K562 (cell line): Measurements from ENCODE around the gene ANKRD13B. TPM values are rescaled to one million over a fixed set of nuclear protein-coding genes. Genes with fewer than 3 reads are reported as not detected.

Experiments used
- BCLAF1 ChIP-seq, 2 experiments: fragments of 450-650 bp in 1 of 2; IDR thresholded peaks; 2 replicates each; pipeline ENCODE4 v1.6.1; 2011 to 2017; ENCODE audit warnings: low read depth in 2 of 2, antibody characterized with exemption in 1 of 2, borderline replicate concordance in 1 of 2, low read length in 1 of 2, mild to moderate bottlenecking in 1 of 2, mixed read lengths in 1 of 2; ENCODE audit not compliant: control insufficient read depth in 1 of 2
- FIP1L1 ChIP-seq: fragments of 200-400 bp; formaldehyde crosslinking; IDR thresholded peaks from 2 replicates; pipeline ENCODE4 v1.6.1; 2018; ENCODE audit warnings: mild to moderate bottlenecking, low read depth, low read length; ENCODE audit not compliant: poor library complexity, severe bottlenecking
- SRSF3 ChIP-seq: fragments of 200-400 bp; formaldehyde crosslinking; IDR thresholded peaks from 2 replicates; pipeline ENCODE4 v1.6.1; 2016; ENCODE audit warnings: mild to moderate bottlenecking, low read length, moderate library complexity; ENCODE audit not compliant: insufficient read depth
- VEZF1 ChIP-seq: fragments of 200-800 bp; sonication (Bioruptor generic); IDR thresholded peaks from 2 replicates; pipeline ENCODE4 v1.6.1; 2017; ENCODE audit warnings: missing genetic modification characterization, missing compliant biosample characterization
- ZNF133 ChIP-seq: fragments of 250-450 bp; sonication (Bioruptor Pico); IDR thresholded peaks from 2 replicates; pipeline ENCODE4 v1.4.0; 2020; ENCODE audit warnings: mild to moderate bottlenecking
- ZNF217 ChIP-seq: sonication (generic); formaldehyde crosslinking; IDR thresholded peaks from 2 replicates; pipeline ENCODE4 v1.8.0; 2022; ENCODE audit warnings: mild to moderate bottlenecking, missing genetic modification reagents
- ZNF407 ChIP-seq: fragments of 450-650 bp; IDR thresholded peaks from 2 replicates; pipeline ENCODE4 v1.6.1; 2016; ENCODE audit warnings: low read depth
- ZNF586 ChIP-seq: fragments of 450-650 bp; formaldehyde crosslinking; conservative IDR thresholded peaks from 2 replicates; pipeline ENCODE4 v1.4.0; 2020; ENCODE audit warnings: mild to moderate bottlenecking, moderate library complexity
- ZNF695 ChIP-seq: fragments of 450-650 bp; formaldehyde crosslinking; IDR thresholded peaks from 2 replicates; pipeline ENCODE4 v1.4.0; 2020; ENCODE audit warnings: mild to moderate bottlenecking, moderate library complexity
- polyA plus RNA-seq, 8 experiments: library from polyadenylated mRNA; depleted of rRNA in 4 of 8; stranded (reverse) in 5 of 8; unstranded in 3 of 8; fragments of >200 nt; fragmentation: Nextera tagmentation in 2 of 8; fragmentation: Illumina TruSeq in 1 of 8; extraction: Ambion mirVana in 2 of 8; extraction: Trizol in 1 of 8; gene quantifications; 2 replicates each; pipeline versions ENCODE4 v1.2.1 to v1.2.3, GENCODE V29; 2011 to 2014; ENCODE audit warnings: inconsistent platforms in 1 of 8, missing spikeins in 1 of 8
- total RNA-seq, 7 experiments: library from RNA; depleted of rRNA in 6 of 7; stranded (reverse); fragments of >200 nt in 6 of 7; fragmentation: Illumina TruSeq in 2 of 7; extraction: Trizol in 2 of 7; gene quantifications; 2 replicates each; pipeline versions ENCODE4 v1.2.1 to v1.2.3, GENCODE V29; 2011 to 2021; ENCODE audit warnings: low replicate concordance in 1 of 7

The ANKRD13B gene
- total and polyA plus RNA-seq, 9 of the 15 experiments (the other 6 are each of a cell fraction or from before 2014, with no cell fraction given) = 0.15 to 28.1 (median 4.6) TPM

GRCh38 chr17:29615492-29616299, 22.8 kb downstream of the ANKRD13B start (continued):
- TF ChIP-seq ZNF407 = no peak
- TF ChIP-seq VEZF1 (CRISPR knock-in tag) = peak; percentile 49
- TF ChIP-seq FIP1L1 = peak; percentile 29
- TF ChIP-seq BCLAF1 (IDR thresholded peaks at IDR 0.05; ENCODE audit: borderline replicate concordance in 1 of 2, control insufficient read depth in 1 of 2, low read depth in 2 of 2, low read length in 1 of 2) = no peak
- TF ChIP-seq ZNF217 = no peak
- TF ChIP-seq ZNF133 (CRISPR knock-in tag) = no peak
- no peak for TF ChIP-seq ZNF586 (CRISPR knock-in tag)
- TF ChIP-seq SRSF3 = no peak
- no peak for TF ChIP-seq ZNF695 (CRISPR knock-in tag)
